Stimulated activated naive CD8-positive, alpha-beta T cell treated with anti-CD3 and anti-CD28 coated beads, Interleukin-15, Interleukin-2, amounts not matched to agents 100 U/mL and 50 U/mL, for 24 hours (primary cell): ENCODE data around the gene MAN1A2.
"Not testable (repeated sequence)": the region's sequence is repeated elsewhere in the genome, so short reads cannot be mapped to it uniquely, and the experiment has no call there.

Experiments used
- ATAC-seq: fragments of 150-1000 bp; cut with Tn5 transposase; one replicate; pipeline ENCODE4 v1.10.0; 2021
- DNase-seq: peaks from one replicate; pipeline ENCODE4 v3.0.0; 2021

Gene MAN1A2

DNA sequence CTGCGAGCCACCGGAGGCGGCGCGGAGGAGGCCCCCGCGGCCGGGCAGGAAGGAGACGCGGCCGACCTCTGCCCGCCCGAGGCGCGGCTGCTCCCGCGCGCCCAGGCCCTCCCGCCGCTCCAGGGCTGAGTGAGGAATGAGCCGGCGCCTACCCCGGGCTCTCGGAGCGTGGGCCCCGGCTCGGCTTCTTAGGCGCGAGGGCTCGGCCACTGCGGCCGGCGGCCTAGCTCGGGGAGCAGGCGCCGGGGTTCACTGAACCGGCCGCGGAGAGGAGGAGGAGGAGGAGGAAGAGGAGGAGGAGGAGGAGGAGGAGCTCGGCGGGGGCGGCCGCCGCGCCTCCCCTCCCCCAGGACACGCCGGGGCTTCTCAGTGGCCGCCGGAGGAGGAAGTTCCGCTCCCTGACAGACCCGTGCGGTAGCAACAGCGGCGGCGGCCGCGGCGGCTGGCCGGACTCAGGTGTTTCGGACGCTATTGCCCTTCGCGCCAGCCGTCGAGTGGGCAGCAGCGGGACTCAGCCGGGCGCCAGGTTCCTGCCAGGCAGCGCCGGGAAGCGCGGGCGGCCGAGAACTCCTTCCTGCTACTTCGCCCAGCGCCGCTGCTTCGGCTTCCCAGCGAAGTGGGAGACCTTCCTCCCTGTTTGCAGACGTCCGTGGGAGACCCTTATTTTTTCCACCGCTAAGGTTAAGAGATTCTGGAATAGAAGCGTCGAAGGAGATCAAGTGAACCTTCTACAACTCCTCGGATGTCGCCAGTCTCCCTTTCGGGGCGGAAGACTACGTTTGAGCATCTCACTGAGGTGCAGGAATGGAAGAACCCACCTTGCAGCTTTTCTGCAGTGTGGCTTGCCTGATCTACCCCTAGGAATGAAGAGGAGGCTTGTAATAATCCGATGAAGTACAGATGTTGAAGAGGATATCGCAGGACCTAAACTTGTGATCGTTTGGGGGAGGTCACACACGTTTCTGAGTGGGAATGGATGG, at the start of gene MAN1A2:
TSS of gene MAN1A2 (plus strand) at position 404 of the 980 bp plus-strand sequence. CDS start 735 bp downstream, outside the sequence.
- peak; percentile 65 for ATAC-seq

DNA sequence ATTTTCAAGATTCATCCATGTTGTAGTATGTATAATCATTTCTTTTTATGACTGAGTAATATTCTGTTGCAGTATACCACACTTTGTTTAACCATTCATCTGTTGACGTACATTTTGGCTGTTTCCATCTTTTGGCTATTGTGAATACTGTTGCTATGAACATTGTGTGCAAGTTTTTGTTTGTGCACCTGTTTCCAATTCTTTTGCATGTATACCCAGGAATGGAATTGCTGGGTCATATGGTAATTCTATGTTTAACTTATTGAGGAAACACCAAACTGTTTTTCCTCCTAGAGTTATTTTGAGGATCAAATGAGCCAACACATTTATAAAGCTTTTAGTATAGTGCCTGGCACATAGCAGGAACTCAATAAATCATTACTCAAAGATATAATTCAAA, 49.2 kb upstream of the MAN1A2 start:
- ATAC-seq (no peak), DNase-seq (no peak)

More for the DNA sequence above, at the start of gene MAN1A2:
- DNase-seq, result peak; percentile 79

DNA sequence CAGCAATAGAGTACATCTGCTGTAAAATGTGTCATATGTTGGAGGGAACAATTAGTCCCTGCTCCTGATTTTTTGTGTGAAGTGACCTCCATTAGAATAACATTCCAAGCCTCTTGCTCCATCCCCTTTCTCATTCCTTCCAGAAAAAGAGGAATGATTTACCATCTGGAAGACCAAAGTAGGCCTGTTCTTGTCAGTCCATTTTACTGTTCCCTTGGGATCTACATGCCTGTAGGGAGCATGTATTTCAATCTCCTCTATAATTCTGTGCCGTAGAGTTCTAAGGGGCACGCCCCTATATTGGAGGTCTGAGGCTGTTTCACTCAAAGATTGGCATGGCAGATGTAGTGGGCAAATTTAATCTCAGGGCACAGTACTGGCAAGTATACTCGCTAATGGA, 48.8 kb upstream of the MAN1A2 start:
- DNase-seq (no peak), ATAC-seq (no peak)

DNA sequence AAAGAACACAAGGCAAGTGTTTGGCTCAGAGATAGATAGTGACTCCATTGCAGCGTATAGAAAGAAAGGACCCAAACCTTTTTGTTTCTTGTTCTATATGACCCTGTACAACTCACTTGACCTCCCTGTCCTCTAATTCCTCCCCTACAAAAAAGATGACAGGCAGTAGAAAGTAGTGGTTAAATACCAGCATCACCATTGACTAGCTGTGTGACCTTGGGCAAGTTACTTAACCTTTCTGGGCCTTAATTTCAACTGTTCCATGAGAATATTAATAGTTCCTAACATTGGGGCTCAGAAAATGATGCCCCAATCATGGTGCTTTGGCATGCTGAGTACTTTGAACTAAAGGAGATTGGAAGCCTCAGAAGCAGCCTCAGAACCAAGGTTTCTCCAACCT, 46.7 kb upstream of the MAN1A2 start:
- DNase-seq, result no peak
- no peak for ATAC-seq

DNA sequence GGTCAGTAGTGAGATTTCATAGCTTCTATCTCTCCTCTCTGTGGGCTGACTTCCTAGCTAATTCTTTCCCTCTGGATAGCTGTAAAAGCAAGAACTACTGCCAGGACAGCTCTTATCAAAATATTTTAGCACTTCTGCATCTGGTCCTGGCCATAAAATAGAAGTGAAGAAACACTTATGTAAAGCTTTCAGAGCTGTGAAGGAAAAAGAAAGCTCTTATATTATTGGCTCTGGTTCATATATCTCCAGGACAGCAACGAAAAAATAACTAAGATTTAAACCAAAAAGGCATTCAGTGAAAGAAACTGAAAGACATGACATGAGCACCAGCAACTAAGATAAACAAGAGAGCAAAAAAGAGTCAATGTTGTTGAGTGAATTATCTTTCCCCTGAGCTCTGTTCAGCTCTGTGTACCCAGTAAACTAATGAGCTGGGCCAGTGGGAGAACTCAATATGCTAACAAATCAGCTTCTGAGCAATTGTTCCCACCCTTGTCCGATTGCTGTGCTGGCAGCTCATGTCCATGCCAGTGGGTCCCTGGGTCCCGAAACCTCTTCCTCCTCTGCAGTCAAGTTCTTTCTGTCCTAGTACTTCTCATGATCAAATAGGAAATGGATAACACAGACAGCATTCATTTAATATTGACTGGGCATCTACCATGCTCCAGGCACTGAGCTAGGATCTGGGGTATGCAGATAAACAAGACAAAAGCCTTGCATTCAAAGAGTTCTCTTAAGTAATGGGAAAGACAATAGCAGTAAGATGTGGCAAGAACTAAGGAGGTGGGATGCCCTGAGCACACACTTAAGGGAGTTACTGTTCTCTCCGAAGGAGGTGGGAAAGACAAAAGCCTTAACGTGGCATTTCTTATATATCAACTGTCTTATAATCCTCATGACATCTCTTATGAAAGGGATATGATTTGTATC, 45.3 kb upstream of the MAN1A2 start:
- DNase-seq (no peak), ATAC-seq (no peak)

DNA sequence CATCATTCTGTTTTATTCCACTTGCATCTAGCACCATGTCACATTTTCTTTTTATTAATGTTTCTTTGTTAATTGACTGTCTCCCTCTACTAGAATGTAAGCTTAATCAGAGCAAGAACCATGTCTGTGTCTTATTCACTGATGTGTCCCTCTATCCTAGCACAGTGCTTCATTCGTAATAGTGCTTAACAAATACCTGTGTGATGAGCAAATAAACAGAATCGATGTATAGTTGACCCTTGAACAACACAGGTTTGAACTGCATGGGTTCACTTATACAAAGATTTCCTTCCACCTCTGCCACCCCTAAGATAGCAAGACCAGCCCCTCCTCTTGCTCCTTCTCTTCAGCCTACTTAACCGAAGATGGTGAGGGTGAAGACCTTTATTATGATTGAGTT, 42.9 kb upstream of the MAN1A2 start:
- DNase-seq (no peak), ATAC-seq (no peak)

DNA sequence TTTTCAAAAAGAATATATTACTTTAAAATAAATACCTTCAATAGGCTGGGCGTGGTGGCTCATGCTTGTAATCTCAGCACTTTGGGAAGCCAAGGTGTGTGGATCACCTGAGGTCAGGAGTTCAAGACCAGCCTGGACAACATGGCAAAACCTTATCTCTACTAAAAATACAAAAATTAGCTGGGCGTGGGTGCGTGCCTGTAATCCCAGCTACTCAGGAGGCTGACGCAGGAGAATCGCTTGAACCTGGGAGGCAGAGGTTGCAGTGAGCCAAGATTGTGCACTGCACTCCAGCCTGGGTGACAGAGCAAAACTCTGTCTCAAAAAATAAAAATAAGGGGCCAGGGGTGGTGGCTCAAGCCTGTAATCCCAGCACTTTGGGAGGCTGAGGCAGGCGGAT, 41.2 kb upstream of the MAN1A2 start:
- not testable (repeated sequence) for ATAC-seq, DNase-seq

DNA sequence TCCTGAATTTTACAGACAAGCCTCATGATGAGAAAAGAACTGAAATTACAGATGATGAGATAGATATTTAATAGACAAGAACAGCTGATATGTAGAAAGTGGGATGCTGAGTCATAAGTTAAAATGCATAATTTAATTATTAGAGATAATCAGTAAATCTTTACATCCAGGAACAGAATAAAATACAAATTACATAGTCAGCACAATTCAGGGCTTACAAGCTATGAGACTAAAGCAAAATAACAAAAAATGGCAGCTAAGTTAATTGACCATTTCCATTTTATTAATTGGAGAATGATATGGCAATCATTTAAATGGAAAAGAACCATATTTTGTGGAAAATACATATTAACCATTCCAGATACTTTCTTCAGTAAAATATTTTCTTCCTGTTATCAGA, 40.2 kb upstream of the MAN1A2 start:
- no peak for ATAC-seq

DNA sequence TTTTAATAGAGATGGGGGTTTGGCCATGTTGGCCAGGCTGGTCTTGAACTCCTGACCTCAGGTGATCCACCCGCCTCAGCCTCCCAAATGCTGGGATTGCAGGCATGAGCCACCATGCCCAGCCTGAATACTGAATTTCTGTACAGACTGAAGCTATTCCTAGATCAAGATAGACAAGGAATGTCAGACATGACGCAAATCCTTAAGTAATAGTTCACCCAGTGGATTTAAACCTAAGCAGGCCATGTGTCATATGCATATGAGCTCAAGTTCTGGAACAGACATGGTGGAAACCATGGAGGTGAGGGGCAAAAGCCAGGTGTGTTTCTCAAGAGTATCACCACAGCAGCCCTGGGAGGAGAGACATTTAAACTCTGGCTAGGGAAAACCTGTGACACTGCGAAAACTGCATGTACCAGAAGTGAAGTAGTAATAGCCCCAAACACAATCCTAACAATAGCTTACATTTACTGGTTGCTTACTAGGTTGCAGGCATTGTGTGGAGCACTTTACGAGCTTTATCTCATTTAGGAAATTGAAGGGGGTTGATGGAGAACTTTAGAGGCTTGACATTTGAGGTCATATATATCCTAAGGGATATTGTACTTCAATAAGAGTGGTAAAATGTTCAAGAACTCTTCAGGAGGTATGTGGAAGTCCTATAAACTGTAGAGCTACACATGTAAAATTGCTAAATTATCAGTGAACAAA, 31.7 kb upstream of the MAN1A2 start:
- ATAC-seq, result no peak
- DNase-seq, result no peak

More for the DNA sequence above, 40.2 kb upstream of the MAN1A2 start:
- no peak for DNase-seq

DNA sequence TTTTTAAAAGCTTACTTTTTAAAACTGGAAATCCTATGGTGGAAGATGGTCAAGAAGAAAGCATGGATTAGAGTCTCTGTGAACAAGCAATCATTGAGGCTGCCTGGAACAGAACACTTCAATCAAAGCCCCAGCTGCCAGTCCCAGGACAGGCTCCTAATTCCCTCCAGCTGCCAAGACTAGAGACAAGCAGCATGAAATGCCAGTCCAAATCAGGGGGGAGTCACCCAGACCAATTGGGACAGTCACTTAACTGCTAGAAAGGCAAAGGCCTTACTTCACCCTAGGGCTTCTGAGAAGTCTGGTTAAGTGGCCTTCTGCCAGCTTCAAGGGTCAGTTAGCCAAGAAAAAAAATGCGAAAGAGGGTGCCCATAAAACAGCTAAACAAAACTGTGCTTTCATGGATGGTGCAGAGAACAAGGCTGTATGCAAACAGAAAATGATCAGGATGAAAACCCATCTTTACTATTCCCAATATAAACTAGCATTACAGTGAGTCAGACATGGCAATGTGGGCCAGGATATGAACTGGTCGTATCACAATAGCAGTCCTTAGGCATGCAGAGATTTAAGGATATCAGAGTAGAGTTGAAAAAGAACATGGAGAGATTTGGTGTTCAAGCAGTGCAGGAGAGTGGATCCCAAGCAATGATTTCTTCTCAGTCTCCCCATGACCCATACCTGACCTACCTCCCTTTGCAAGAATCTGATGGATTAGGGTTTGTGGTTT, 31.0 kb upstream of the MAN1A2 start:
- DNase-seq (no peak), ATAC-seq (no peak)

DNA sequence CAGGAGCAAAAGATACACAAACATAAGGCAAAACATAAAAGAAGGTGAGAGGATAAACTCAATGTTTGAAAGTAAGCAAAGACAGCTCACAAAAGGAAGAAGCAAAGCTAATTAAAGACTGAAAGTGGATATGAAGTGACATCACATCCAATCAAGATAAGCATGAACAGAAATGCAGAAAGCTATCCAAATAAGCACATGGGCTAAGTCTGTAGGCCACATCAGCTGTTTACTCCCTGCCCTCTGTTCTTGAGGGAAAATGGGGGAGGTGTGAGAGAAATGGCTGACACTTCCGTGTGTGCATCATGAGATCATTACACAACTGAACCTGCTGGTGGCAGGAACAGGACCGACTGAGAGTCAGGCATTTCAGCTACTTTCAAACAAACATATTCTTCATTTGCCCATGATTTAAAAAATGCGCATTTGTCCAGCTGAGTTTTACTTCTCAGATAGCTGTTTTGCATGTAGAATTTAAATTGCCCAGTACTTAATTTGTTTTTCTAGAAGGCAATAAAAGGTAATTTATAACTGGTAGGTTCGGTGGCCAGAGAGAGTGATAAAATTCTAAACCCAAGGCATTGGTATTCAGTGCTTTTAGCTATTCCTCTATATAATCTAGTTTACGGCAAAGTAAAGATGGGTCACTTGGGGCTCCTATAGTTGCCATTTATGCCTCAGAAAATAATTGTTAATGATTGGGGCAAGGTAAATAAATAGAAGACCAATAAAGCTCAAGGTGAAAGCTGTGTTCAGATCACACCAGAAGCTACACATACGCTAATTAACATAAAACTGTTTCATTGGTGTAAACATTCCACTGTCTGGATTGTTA, 27.2 kb upstream of the MAN1A2 start:
- DNase-seq (no peak), ATAC-seq (no peak)

DNA sequence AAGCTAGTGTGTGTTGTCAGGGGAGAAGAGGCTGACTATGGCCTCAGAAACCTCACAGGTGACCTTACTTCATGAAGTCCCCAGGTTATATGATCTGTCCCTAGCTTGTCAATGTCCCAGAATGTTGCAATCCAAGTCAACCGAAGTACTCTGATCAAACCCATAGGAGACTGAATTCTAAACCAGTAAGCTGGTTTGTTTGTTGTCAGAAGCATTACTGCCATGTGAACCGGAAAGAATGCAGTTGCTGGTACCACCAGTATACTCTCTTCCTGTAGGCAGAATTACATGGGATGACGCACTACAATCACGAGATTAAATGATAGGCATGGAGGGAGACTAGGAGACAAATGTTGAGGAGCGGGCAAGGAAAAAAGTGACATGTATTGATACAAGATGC, 26.1 kb upstream of the MAN1A2 start:
- DNase-seq, result no peak
- no peak for ATAC-seq

DNA sequence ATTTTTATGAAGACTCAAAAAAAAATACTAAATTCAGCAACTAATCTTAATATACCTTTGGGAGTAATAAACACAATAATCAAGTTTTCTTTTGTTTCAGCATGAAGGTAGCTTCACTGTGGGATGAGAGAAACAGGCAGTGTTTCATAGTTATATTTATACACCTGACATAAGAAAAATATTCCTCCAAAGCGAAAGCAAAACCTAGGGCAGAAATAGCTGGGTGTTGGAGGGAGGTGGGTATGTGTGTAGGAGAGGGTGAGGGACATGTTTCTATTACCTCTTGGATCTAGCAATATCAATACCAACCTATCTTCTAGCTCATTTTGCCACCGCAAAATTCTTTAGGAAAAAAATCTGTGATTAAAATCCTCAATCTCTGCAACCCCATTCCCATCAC, 24.9 kb upstream of the MAN1A2 start:
- no peak for DNase-seq
- ATAC-seq, result no peak

DNA sequence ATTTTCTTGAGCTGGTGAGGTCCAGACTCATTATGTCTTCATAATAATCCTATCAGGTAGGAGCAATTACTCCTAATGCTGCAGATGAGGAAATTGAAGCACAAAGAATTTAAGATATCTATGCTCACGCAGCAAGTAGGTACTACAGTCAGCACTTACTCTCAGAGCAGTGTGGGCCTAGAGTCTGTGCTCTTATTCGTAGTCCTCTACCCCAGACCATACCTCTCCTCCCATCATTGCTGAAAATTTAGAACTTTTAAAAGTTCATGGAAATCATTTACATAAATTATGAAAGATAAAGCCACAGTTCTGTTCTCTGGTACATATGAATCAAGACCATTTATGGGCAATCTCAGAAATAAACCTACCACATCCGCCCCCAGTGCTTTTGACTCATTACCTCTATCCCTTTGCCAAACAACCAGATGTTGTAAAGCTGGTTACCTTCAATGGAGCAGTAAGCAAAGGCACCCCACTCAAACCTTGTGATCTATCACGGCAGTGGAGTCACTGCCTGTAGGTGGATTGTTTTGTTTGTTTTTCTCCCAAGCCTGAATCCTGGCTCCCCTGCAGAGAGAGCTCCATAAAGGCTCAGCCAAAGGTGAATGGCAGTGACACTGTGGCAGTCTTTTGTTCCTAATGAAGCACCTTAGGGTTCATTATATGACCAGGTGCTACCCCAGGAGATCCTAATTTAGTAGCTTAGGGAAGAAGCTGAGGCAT, 20.9 kb upstream of the MAN1A2 start:
- no peak for DNase-seq
- ATAC-seq, result peak; percentile 90

DNA sequence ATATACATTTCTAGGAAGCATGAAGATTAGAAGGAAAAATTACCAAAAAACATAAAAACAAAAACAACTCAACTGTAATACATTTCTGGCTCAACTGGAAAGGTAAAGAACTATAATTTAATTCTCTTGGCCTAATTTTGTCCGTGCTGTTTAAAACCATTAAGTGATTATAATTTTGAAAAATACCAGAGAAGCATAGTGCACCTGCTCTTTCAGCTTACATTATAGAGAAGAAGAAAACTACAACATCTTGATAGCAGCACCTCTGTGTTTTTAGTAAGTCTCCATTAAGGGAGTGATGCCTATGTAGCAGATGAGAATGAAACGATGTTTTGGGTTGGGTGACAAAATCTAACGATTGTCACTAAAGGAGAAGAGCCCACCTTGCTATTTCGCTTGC, 19.3 kb upstream of the MAN1A2 start:
- ATAC-seq (no peak), DNase-seq (no peak)

DNA sequence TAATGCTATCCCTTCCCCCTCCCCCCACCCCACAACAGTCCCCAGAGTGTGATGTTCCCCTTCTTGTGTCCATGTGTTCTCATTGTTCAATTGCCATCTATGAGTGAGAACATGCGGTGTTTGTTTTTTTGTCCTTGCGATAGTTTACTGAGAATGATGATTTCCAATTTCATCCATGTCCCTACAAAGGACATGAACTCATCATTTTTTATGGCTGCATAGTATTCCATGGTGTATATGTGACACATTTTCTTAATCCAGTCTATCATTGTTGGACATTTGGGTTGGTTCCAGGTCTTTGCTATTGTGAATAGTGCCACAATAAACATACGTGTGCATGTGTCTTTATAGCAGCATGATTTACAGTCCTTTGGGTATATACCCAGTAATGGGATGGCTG, 14.6 kb upstream of the MAN1A2 start:
- not testable (repeated sequence) for ATAC-seq

DNA sequence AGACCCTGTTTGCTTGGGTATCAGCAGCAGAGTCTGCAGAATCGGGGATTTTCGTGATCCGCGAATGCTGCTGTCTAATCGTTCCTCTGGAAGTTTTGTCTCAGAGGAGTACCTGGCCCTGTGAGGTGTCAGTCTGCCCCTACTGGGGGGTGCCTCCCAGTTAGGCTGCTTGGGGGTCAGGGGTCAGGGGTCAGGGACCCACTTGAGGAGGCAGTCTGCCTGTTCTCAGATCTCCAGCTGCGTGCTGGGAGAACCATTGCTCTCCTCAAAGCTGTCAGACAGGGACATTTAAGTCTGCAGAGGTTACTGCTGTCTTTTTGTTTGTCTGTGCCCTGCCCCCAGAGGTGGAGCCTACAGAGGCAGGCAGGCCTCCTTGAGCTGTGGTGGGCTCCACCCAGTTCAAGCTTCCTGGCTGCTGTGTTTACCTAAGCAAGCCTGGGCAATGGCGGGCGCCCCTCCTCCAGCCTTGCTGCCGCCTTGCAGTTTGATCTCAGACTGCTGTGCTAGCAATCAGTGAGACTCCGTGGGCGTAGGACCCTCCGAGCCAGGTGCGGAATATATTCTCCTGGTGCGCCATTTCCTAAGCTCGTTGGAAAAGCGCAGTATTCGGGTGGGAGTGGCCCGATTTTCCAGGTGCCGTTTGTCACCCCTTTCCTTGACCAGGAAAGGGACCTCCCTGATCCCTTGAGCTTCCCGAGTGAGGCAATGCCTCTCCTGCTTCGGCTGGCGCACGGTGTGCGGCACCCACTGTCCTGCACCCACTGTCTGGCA, 9.2 kb upstream of the MAN1A2 start:
- not testable (repeated sequence) for ATAC-seq, DNase-seq

More for the DNA sequence above, 14.6 kb upstream of the MAN1A2 start:
- not testable (repeated sequence) for DNase-seq

DNA sequence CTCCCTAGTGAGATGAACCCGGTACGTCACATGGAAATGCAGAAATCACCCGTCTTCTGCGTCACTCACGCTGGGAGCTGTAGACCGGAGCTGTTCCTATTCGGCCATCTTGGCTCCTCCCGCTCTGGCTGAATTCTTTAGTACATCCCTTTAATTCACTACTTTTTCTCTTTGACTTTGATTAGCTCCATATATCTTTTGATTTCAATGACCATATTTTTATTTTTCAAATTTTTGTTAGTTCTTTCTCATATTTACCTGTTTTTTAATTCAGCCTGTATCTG, 8.7 kb upstream of the MAN1A2 start:
- DNase-seq, ATAC-seq: not testable (repeated sequence)
